Natural killer cell treated with Interleukin-12 subunit alpha and Interleukin-12 subunit beta and Interleukin-15 and Interleukin-18, amount 100 ng/mL, for 72 hours (primary cell): ENCODE data around the gene BTBD6. TPM values are rescaled to one million over a fixed set of nuclear protein-coding genes. Genes with fewer than 3 reads are reported as not detected.

Source experiments
- ATAC-seq, 2 donors: fragments of 150-1000 bp; cut with Tn5 transposase in 1 of 2; sonication (Bioruptor Pico), chemical (Tn5 transposase) in 1 of 2; 2 replicates each; pipeline ENCODE4 v1.10.0; 2021
- DNase-seq: peaks from one replicate; pipeline ENCODE4 v3.0.0; 2022; ENCODE audit warnings: low spot score
- H3K27ac Mint-ChIP-seq, 2 donors: 1 replicate in 1 of 2; 2 replicates in 1 of 2; pipeline ENCODE4 v1.8.0; 2022; ENCODE audit warnings: mixed read lengths in 2 of 2, mild to moderate bottlenecking in 1 of 2, moderate library complexity in 1 of 2
- H3K27me3 Mint-ChIP-seq, 2 donors: 1 replicate in 1 of 2; 2 replicates in 1 of 2; pipeline ENCODE4 v1.8.0; 2022; ENCODE audit warnings: mixed read lengths in 2 of 2
- H3K36me3 Mint-ChIP-seq: one replicate; pipeline ENCODE4 v1.8.0; 2022; ENCODE audit warnings: mixed read lengths
- H3K4me1 Mint-ChIP-seq, 2 donors: 1 replicate in 1 of 2; 2 replicates in 1 of 2; pipeline ENCODE4 v1.8.0; 2022; ENCODE audit warnings: low read depth in 2 of 2, mixed read lengths in 2 of 2, mild to moderate bottlenecking in 1 of 2
- H3K4me3 Mint-ChIP-seq: one replicate; pipeline ENCODE4 v1.8.0; 2022; ENCODE audit warnings: mixed read lengths
- H3K9me3 Mint-ChIP-seq: 2 replicates; pipeline ENCODE4 v1.8.0; 2022; ENCODE audit warnings: mixed read lengths
- total RNA-seq, 2 donors: library from RNA; stranded (reverse); gene quantifications; one replicate each; pipeline ENCODE4 v1.2.3, GENCODE V29; 2022

Gene BTBD6
- total RNA-seq, 2 donors from 2014 or later: 42.3 to 52.9 TPM

GRCh38 chr14:105206873-105207272, 41.5 kb upstream of the BTBD6 start:
- ATAC-seq: no peak
- Mint-ChIP-seq H3K4me1 (no peaks in the 10 kb centered on the region), H3K36me3 (no peaks in the 10 kb centered on the region), H3K27ac (no peak overlapping the region), H3K27me3 (no peaks in the 10 kb centered on the region), H3K4me3 (no peak overlapping the region), H3K9me3 (no peaks in the 10 kb centered on the region)
- no peak for DNase-seq

- no peaks in the 10 kb centered on the region for H3K36me3 Mint-ChIP-seq
- no peak for DNase-seq
- H3K4me3 Mint-ChIP-seq: no peak overlapping the region
- H3K4me1 Mint-ChIP-seq: no peaks in the 10 kb centered on the region
- no peak overlapping the region for H3K27ac Mint-ChIP-seq
- H3K27me3 Mint-ChIP-seq: no peaks in the 10 kb centered on the region
- ATAC-seq: no peak
- no peaks in the 10 kb centered on the region for H3K9me3 Mint-ChIP-seq
These were observed 40.9 kb upstream of the BTBD6 start for GRCh38 chr14:105207460-105207901.

- Mint-ChIP-seq H3K27me3 (no peaks in the 10 kb centered on the region), H3K27ac (no peak overlapping the region), H3K9me3 (no peaks in the 10 kb centered on the region), H3K4me1 (no peaks in the 10 kb centered on the region), H3K36me3 (no peaks in the 10 kb centered on the region), H3K4me3 (no peak overlapping the region)
- no peak for DNase-seq
- no peak for ATAC-seq
These were observed 40.2 kb upstream of the BTBD6 start for GRCh38 chr14:105207996-105208737.

DNA sequence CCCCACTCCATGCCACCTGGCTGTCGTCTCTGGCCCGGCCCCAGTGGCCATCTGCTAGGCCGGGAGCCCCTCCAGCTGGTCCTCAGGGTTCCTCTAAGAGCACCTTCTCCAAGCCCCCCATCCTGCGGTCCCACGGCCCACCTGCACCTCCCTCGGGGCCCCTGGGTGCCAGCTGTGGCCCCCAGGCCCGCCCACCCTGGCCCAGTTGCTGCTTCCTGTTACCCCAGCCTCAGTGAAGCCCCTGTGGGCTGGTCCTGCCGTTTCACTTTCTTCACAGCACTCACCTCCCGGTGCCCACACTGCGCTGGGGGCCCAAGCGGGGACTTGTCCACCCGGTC, 39.6 kb upstream of the BTBD6 start:
- Mint-ChIP-seq H3K4me3 (no peak overlapping the region), H3K9me3 (no peaks in the 10 kb centered on the region), H3K27ac (no peak overlapping the region), H3K27me3 (no peaks in the 10 kb centered on the region), H3K36me3 (no peaks in the 10 kb centered on the region), H3K4me1 (no peaks in the 10 kb centered on the region)
- no peak for ATAC-seq
- DNase-seq: no peak

- no peak for DNase-seq
- H3K9me3 Mint-ChIP-seq: no peaks in the 10 kb centered on the region
- no peak for ATAC-seq
- H3K27ac Mint-ChIP-seq: no peak overlapping the region
- no peaks in the 10 kb centered on the region for H3K36me3 Mint-ChIP-seq
- no peaks in the 10 kb centered on the region for H3K27me3 Mint-ChIP-seq
- no peaks in the 10 kb centered on the region for H3K4me1 Mint-ChIP-seq
- H3K4me3 Mint-ChIP-seq: no peak overlapping the region
These were observed 39.2 kb upstream of the BTBD6 start for GRCh38 chr14:105209091-105209490.

GRCh38 chr14:105209646-105210045, 38.7 kb upstream of the BTBD6 start:
- DNase-seq: no peak
- H3K27me3 Mint-ChIP-seq: no peaks in the 10 kb centered on the region
- H3K36me3 Mint-ChIP-seq: no peaks in the 10 kb centered on the region
- H3K4me3 Mint-ChIP-seq: no peak overlapping the region
- H3K4me1 Mint-ChIP-seq: no peaks in the 10 kb centered on the region
- no peaks in the 10 kb centered on the region for H3K9me3 Mint-ChIP-seq
- no peak overlapping the region for H3K27ac Mint-ChIP-seq
- ATAC-seq: no peak

DNA sequence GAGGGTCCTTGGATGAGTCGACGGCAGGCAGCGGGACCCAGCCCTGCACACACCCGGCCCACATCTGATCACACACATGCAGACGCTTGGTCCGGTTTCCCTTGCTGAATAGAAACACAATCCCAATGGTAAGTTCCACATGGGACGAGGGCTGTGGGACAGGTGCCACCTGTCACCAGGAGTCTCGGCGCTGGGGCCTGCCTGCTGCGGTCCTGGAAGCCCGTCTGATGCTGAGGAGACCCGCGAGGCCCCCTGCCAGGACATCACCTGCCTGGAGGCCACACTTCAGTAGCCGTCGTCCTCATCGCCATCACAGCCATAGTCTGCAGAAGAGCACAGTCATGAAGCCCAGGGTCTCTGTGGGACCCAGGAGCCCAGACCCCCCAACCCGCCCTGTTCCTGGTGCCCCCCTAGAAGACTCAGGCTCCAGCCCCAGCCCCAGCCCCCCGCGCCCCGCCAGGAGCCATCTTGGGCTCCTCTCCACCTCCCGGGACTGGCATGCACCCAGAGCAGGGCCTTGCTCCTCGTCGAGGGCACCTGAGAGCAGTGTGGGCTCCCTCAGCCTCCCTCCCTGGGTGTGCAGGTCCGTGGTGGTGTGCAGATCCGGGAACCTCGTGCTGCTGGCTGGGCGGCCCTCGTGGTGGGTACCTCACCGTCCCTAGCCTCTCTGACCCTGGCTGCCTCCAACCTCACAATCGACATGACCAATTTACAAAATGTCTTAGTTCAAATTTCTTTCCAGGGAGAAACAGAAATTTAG, 37.9 kb upstream of the BTBD6 start:
- DNase-seq (no peak), ATAC-seq (no peak)
- H3K4me3 Mint-ChIP-seq: no peak overlapping the region
- H3K4me1 Mint-ChIP-seq: peaks cover 4 to 6% of the 10 kb centered on the region in 2 donors
- no peaks in the 10 kb centered on the region for H3K36me3 Mint-ChIP-seq
- no peak overlapping the region for H3K27ac Mint-ChIP-seq
- no peaks in the 10 kb centered on the region for H3K9me3 Mint-ChIP-seq
- no peaks in the 10 kb centered on the region for H3K27me3 Mint-ChIP-seq

DNA sequence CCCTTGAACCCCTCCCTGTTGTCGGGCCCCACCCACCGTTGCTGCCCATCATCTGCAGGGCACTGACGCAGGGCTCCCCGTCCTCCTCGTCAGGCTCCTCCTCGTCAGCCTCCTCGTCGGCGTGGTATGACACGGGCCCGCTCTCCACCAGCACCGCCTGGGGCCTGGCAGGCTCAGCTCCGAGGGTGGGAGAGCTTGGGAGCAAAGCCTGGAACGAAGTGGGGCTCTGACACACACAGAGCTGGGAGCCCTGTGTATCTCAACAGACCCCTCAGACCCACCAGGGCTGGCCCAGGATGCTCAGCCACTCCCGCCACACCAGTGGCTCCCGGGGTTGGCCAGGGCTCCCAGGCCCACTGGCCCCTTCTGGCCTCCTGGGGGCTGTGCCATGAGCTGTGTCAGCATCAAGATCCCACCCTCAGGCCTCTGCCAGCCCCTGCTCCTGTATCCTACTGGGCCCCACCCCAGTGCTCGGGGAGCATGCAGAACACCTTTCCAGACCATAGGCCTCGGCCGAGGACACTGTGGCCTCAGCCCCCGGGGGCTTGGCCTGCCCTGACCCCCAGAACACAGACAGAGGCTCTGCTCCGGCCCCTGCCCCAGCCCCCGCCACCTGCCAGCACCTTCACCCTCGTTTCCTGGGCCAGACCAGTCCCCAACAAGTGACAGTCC, 37.1 kb upstream of the BTBD6 start:
- ATAC-seq (no peak), DNase-seq (no peak)
- H3K27ac Mint-ChIP-seq: no peak overlapping the region
- H3K36me3 Mint-ChIP-seq: no peaks in the 10 kb centered on the region
- H3K4me1 Mint-ChIP-seq: peaks cover 9 to 12% of the 10 kb centered on the region in 2 donors
- H3K4me3 Mint-ChIP-seq: no peak overlapping the region
- no peaks in the 10 kb centered on the region for H3K9me3 Mint-ChIP-seq
- no peaks in the 10 kb centered on the region for H3K27me3 Mint-ChIP-seq

DNA sequence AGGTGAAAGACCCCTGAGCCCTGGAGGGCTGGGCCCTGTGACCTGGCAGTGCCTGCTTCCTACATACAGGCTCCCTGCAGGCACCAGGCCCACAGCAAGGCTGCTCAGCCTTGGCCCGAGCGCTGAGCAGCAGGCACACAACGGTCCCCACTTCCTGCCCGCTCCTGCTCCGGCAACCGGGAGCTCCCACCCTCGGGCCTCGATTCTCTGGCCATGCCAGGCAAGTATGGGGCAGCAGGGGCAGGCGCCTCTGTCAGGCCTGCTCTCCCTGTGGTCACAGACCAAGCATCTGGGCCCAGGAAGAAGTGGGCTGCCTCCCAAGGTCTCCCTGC, 36.6 kb upstream of the BTBD6 start:
- ATAC-seq (no peak), DNase-seq (no peak)
- no peaks in the 10 kb centered on the region for H3K27me3 Mint-ChIP-seq

DNA sequence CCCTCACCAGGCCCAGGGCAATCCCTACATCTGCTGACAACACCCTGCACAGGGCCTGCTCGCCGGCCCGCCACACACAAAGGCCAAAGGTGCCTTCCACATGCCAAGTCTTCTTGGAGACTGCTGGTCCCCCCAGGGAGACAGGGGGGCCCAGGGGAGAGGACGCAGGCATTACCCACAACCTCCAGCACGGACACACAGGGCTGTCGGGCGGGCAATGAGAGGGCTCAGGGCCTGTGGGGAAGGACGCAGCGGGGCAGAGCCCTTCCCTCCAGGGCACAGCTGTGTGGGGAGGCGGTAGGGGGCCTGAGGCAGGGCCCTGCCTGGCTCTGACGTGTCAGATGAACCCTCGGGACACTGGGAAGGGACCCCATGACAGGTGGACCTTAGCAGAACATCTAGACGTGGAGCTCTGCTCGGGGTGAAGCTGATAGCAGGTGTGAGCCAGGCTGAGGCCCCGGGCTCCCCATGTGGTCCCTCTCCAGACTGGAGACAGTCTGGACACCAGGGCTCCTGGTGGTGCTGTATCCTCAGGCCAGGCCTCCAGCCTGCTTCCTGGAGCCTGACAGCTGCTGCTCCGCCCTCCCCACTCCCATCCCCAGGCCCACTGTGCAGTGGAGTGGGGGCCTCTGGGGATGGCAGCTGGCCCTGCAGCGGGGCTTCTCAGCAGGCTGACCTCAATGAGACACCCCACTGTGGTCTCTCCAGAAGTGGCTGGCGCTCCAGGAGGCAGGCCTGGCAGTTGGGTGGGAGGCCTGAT, 35.6 kb upstream of the BTBD6 start:
- H3K27me3 Mint-ChIP-seq: no peaks in the 10 kb centered on the region
- H3K9me3 Mint-ChIP-seq: no peaks in the 10 kb centered on the region
- DNase-seq (no peak), ATAC-seq (no peak)
- H3K4me1 Mint-ChIP-seq: peaks cover 9 to 12% of the 10 kb centered on the region in 2 donors
- no peak overlapping the region for H3K27ac Mint-ChIP-seq
- H3K36me3 Mint-ChIP-seq: no peaks in the 10 kb centered on the region
- no peak overlapping the region for H3K4me3 Mint-ChIP-seq

More for the DNA sequence above, 36.6 kb upstream of the BTBD6 start:
- Mint-ChIP-seq H3K4me3 (no peak overlapping the region), H3K4me1 (peaks cover 9 to 12% of the 10 kb centered on the region in 2 donors), H3K36me3 (no peaks in the 10 kb centered on the region), H3K27ac (no peak overlapping the region), H3K9me3 (no peaks in the 10 kb centered on the region)

DNA sequence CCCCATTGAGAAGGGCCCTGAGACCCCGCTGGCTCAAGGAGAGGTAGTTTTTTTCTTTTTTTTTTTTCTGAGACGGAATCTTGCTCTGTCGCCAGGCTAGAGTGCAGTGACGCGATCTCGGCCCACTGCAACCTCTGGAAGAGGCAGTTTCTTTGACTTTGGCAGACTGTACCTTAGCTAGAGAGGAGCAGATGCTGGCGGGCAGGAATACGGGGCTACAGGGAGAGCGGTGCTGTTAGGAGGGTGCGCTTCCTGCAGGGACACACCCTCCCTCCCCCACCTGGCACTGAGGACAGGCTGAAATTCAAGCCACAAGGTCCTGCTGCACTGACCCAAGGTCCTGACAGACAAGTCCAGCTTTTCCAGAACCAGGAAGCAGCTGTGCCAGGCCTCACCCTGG, 35.0 kb upstream of the BTBD6 start:
- no peaks in the 10 kb centered on the region for H3K27me3 Mint-ChIP-seq

GRCh38 chr14:105214324-105214915, 33.9 kb upstream of the BTBD6 start:
- Mint-ChIP-seq H3K27ac (no peak overlapping the region), H3K36me3 (no peaks in the 10 kb centered on the region), H3K27me3 (no peaks in the 10 kb centered on the region), H3K4me3 (no peak overlapping the region), H3K9me3 (no peaks in the 10 kb centered on the region), H3K4me1 (peaks cover 9 to 12% of the 10 kb centered on the region in 2 donors)
- ATAC-seq: no peak
- DNase-seq: no peak

More for the DNA sequence above, 35.0 kb upstream of the BTBD6 start:
- no peaks in the 10 kb centered on the region for H3K36me3 Mint-ChIP-seq
- no peak overlapping the region for H3K27ac Mint-ChIP-seq
- no peak overlapping the region for H3K4me3 Mint-ChIP-seq
- no peaks in the 10 kb centered on the region for H3K9me3 Mint-ChIP-seq
- DNase-seq (no peak), ATAC-seq (no peak)
- H3K4me1 Mint-ChIP-seq: peaks cover 9 to 12% of the 10 kb centered on the region in 2 donors

DNA sequence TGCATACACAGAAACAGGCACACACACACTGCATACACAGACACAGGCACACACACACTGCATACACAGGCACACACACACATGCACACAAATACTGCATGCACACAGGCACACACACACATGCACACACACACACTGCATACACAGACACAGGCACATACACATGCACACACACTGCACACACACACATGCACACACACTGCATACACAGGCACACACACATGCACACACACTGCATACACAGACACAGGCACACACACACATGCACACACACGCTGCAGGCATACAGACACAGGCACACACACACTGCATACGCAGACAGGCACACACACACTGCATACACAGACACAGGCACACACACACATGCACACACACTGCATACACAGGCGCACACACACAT, 32.7 kb upstream of the BTBD6 start:
- peaks cover 9 to 12% of the 10 kb centered on the region in 2 donors for H3K4me1 Mint-ChIP-seq
- no peak overlapping the region for H3K27ac Mint-ChIP-seq
- no peaks in the 10 kb centered on the region for H3K36me3 Mint-ChIP-seq
- no peak for ATAC-seq
- DNase-seq: no peak
- no peak overlapping the region for H3K4me3 Mint-ChIP-seq
- no peaks in the 10 kb centered on the region for H3K9me3 Mint-ChIP-seq
- no peaks in the 10 kb centered on the region for H3K27me3 Mint-ChIP-seq
